NCI-H460 (cell line): Measurements from ENCODE around the gene RMND5B. TPM values are rescaled to one million over a fixed set of nuclear protein-coding genes. Genes with fewer than 3 reads are reported as not detected.
"Not testable (repeated sequence)": the region's sequence is repeated elsewhere in the genome, so short reads cannot be mapped to it uniquely, and the experiment has no call there.

Experiments
- DNase-seq: peaks from one replicate; pipeline ENCODE4 v3.0.0-alpha.2; 2016; ENCODE audit warnings: low read depth; ENCODE audit errors: extremely low read depth
- polyA plus RNA-seq: library from polyadenylated mRNA; depleted of rRNA; stranded (reverse); fragments of >200 nt; gene quantifications from 2 replicates; pipeline ENCODE4 v1.2.3, GENCODE V29; 2014; cell fraction: nucleus; rRNA removed
- total RNA-seq: library from RNA; depleted of rRNA; stranded (reverse); fragments of >200 nt; shearing (Covaris generic); gene quantifications from 2 replicates; pipeline ENCODE4 v1.2.3, GENCODE V29; 2014; rRNA removed

RMND5B gene, protein sequence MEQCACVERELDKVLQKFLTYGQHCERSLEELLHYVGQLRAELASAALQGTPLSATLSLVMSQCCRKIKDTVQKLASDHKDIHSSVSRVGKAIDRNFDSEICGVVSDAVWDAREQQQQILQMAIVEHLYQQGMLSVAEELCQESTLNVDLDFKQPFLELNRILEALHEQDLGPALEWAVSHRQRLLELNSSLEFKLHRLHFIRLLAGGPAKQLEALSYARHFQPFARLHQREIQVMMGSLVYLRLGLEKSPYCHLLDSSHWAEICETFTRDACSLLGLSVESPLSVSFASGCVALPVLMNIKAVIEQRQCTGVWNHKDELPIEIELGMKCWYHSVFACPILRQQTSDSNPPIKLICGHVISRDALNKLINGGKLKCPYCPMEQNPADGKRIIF
- total RNA-seq: 24.1 and 25.2 TPM in 2 replicates
- 64.2 and 118 TPM in 2 replicates for polyA plus RNA-seq

DNA sequence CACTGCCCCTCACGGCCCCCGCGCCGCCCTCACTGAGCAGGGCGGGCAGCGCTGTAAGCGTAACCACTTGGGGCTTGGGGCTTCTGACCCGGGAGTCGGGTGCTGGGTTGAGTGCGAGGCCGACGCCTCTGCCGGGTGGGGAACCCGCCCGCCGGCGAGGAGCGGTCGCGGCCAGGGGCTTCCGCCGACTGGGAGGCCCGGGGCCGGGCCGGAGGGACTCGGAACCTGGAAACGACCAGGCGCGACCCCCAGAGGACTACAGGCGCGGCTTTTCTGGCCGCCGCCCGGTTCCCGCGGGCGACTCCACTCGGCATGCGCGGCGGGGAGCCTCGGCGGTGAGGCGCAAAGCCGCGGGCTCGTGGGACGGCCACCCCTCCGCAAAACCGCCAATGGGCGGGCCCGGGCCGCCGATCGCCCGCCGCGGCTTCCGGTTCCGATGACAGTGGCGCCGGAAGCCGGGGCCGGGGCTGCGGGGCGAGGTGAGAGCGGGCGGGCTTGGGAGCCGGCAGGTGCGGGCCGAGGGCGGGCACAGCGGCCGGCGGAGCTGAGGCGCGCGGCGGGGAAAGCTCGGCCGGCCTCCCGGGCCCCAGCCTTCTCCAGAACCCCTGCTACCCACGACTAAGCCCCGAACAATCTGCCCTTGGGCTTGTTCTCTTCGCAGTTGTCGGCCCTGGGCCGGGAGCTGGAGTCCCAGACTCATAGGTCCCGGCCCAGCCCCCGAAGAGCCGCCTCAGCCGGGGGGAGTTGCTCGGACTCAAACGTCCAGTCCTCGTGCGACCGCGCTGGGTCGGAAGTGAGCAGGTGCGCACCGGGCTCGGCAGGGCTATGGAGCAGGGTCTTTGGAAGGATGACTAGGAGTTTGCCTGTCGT lies at the start of gene RMND5B:
TSS of gene RMND5B (plus strand) at position 439 of the 870 bp plus-strand sequence. CDS start 7,106 bp downstream, outside the sequence.
- DNase-seq: peak; percentile 76

DNA sequence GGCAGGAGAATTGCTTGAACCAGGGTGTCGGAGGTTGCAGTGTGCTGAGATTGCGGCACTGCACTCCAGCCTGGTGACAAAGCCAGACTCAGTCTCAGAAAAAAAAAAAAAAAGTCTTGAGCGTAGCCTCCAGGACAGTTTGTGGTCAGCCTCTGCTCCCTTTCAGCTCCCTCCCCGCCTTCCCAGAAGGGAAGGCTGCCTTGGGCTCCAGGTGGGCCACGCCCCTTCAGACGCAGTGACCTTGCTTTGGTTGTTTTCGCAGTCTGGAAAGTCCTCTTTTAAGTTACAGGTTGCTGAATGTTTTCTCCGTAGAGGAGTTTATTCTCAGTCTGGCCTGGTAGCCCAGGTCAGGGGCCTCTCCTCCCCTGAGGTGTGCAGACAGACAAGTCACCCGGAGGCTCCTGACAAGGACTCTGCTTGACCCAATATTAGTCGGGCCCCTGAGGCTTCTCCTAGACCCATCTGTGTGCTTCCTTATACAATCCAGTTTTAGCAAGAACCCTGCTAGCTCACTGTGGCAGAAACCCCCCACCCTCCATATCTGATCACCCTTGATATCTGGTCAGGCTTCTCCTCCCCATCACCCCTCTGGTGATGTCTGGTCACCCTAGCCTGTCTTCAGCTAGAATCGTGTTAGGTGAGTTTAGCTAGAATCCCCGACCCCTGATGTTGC lies 49.1 kb upstream of the RMND5B start:
- DNase-seq: no peak

DNA sequence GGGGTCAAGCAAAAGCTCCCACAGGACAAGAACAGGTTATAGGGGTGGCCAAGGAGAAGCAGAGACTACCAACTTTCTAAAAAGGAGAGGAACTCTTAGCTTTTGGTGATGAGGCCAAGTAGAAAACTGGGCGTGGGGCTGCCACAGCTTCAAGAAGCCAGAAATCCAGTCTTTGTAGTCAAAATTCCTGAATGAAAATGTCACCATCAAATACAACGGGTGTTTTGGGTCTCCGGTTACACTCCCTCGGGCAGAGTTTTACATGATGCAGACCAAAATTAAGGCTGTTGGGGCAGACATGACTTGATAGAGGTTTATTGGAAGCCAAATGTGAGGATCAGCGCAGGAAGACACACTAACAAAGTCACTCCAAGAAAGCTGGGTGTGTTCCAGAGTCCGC lies 46.9 kb upstream of the RMND5B start:
- DNase-seq: no peak

DNA sequence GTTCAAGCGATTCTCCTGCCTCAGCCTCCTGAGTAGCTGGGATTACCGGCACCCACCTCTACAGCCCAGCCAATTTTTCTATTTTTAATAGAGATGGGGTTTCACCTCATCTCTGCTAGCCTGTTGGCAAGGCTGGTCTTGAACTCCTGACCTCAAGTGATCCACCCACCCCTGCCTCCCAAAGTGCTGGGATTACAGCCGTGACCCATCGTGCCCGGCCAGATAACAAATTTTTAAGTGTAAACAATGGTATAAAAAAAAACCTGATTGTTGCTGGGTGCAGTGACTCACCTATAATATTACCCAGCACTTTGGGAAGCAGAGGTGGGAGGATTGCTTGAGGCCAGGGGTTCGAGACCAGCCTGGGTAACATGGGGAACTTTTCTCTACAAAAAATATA lies 45.5 kb upstream of the RMND5B start:
- DNase-seq: no peak

DNA sequence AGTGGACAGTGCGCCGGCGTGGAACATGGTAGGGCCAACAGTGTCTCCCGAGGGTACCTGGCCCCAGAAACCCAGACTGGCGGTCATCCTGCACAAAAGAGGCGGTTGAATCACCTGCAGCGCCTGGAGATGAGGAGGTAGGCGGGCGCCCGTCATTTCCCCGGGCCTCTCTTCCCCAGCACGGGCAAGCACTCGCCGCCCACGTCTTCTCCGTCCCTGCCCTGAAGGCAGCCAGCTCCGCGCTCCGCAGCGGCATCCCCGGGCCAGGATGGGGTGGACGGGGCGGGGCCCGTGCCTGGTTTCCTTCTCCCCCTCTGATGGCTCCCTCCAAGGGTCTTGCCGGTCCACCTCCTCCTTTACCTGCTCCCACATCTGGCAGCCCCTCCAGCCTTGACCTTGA lies 44.5 kb upstream of the RMND5B start:
- DNase-seq: no peak

DNA sequence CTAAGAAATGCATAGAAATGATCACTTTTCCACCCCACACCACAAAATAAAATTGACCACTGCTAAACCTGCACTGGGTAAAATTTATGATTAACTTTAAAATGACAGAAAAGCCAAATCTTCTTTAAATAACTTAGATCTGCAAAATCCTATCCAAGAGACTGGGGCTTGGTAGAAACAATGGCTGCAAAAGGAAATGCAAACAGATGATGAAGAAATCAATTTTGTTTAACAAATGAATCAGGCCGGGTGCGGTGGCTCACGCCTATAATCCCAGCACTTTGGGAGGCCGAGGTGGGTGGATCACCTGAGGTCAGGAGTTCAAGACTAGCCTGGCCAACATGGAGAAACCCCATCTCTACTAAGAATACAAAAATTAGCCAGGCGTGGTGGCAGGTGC lies 43.6 kb upstream of the RMND5B start:
- not testable (repeated sequence) for DNase-seq

DNA sequence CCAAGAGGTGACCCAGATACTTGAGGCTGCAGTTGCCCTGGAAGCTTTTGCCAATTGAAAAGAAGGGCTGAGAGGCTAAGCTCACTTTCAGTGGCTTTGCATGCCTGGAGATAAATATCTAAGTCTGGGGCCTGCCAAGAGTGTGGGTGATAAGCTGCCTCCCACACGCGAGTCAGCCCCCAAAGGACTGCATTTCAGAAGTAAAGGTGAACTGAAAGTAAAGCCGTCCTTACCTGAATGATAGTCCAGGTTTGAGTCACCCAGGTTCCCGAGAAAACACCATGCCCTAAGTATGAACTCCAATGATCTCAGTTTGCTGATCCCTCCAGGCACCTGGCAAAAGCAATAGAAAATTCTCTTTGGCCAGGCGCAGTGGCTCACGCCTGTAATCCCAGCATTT lies 40.0 kb upstream of the RMND5B start:
- DNase-seq: no peak

DNA sequence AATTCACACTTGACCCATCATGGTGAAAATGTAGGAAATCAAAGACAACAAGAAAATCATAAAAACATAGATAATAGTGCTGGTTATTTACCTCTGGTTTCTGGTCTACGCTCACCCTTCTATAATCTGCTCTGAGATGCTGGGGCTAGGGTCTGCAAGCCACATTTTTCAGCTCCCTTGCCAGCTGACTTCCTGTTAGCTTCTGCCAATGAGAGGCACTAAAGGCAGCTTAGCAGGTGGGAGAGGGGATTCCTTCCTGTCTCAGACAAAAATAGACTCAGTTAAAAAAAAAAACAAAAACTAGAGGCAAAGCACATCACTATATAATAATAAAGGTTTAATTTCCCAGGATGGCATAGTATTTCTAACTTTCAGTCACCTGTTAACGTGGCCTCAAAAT lies 37.7 kb upstream of the RMND5B start:
- no peak for DNase-seq

DNA sequence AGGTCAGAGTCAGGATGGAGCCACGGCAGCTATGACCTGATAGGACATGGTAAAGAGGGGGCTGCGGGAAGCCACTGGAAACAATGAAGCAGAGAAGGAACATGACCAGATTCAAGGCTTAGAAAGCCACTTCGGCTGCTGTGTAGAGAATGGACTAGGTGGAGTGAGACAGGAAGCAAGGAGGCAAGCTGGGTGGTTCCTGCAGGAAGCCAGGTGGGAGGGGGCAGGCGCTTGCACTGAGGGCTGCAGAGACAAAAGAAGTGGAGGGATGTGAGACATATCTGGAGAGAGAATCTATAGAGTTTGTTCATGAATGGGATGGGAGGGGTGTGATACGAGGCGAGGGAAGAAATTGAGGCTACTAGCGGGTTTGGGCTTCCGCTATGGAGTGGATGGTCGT lies 36.5 kb upstream of the RMND5B start:
- no peak for DNase-seq

DNA sequence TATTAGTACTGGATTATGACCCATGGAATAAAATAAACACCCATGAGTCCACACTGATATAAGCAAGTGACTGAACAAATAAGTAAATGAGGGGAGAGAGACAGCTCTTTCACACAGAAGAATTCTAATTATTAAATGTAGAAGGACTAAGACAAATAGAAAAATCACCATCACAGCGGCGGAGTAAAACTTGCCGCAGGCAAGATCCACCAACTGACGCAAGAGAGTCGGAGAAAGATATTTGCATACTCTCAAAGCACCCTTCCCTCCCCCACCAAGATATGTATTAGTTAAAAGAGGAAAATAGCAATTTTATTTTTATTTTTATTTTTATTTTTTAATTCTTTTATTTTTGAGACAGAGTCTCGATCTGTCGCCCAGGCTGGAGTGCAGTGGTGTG lies 32.1 kb upstream of the RMND5B start:
- no peak for DNase-seq

DNA sequence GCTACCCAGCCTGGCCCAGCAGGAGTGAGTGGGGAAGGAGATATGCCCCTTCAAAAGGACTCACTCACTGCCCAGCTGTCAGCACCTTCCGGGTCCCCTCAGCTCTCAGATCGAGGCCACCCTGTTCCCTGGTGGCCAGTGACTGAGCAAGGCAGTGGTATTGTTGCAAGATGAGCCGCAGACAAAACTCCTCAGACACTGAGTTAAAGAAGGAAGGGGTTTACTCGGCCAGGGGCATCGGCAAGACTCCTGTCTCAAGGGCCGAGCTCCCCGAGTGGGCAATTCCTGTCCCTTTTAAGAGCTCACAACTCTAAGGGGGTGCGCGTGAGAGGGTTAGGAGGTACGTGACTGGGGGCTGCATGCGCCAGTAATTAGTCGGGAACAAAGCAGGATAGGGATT lies 27.2 kb upstream of the RMND5B start:
- no peak for DNase-seq

DNA sequence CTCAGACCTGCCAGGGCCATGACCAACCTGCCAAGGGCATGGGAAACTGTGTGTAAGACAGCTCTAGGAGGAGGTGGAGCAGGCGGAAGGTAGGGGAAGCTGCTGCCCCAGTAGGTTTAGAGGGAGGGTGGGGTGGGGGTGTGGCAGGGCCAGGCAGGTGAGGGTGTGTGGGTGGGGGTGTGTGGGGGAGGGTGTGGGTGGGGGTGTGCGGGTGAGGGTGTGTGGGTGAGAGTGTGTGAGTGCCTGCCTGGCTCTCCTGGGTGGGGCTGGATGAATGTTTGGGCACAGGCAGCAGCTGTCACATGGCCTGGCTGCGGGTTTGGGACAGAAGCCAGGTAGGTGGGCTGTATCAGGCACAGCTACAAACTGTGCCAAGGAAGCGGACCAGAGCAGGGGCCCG lies 26.3 kb upstream of the RMND5B start:
- no peak for DNase-seq

DNA sequence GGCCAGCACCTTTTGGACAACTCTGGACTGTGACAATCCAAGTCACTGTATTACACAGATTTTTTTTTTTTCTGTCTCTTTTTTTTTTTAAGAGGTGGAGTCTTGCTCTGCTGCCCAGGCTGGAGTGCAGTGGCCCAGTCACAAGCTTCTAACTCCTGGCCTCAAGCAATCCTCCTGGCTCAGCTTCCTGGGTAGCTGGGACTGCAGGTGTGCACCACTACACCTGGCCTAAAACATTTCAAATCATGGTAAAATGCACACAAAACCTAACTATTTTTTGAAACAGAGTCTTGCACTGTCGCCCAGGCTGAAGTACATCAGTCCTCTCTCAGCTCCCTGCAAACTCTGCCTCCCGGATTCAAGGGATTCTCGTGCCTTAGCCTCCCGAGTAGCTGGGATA lies 24.7 kb upstream of the RMND5B start:
- no peak for DNase-seq

DNA sequence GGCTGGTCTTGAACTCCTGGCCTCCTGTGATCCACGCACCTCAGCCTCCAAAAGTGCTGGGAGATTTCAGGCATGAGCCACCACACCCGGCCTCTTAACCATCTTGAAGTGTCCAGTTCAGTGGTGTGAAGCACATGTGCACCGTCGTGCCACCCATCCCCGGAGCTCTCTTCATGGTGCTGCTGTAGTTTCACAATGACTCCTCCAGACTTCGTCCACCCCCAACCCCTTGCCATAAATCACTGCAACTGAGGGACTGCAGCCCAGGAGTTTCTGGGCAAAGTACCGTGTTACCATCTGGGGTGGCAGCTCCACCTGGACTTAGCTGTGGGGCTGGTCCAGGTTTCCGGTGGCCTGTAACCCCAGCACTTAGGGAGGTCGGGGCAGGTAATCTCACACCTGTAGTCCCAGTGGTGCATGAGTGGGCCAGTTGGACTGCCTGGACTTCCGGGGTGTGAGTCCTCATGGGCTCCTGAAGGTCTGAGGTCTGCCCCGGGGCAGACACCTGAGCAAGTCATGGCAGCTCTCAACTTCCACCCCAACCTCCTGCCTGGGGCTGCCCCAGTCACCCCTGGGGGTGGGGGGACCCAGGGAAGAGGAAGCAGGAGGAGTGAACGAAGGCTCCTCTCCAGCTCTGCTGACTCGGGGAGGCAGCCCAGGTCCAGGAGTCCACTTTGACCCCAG lies 24.1 kb upstream of the RMND5B start:
- no peak for DNase-seq

DNA sequence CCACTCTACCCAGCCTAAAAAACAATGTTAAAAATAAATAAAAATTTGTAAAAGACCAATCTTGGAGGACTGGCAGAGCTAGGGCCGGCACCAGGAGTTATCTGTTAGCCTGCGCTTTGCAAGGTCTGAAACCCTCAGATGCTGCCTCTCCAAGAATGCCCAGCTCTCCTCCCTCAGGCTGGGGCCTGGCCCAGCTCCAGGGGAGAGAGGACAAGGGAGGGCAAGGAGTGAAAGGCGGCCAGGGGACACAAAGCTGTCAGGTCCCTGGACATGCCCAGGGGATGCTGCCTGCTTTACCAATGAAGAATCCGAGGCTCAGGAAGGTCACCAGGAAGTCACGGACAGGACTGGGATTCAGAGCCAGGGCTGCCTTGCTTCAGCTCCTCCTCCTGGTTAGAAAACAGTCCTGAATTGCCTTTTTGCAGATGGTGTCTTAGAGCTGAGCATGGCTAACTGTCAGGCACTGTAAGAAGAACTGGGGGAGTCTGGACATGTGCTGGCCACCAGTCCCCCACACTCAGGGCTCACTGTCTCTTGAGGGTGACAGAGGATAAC lies 23.0 kb upstream of the RMND5B start:
- no peak for DNase-seq

DNA sequence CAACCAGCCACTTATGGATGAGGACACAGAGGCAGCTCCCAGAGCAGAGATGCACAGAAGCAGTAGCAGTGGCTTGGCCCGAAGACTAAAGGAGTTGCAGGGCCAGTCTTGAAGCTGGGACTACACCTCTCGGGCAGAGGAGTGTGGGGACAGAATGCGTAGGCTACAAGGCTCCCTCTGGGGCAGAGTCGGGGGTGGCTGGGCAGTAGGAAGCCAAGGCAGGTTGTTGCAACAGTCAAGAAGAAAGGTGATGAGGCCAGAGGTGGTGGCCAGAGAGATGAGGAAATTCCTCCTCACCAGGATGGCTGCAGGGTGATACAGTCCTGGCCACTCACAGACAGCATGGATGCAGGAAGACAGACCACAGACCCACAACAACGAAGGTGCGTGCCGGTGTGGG lies 22.4 kb upstream of the RMND5B start:
- DNase-seq: no peak

DNA sequence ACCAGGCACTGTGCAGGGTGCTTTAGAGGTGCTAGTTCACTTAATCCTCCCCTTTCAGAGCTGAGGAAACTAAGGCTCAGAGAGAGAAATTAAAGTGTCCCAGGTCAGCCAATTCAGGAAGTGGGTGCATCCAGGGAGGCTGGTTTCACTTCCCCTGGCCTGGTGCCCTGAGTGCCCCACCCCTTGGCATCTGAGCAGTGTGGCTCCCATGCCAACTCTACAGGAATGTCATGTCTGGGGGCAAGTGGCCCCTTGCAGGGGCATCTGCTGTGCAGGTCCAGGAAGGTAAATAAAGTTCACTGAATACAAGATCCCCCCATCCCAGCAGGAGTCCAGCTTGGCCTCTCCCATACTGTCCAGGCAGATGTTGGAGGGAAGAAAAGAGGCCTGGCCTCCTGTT lies 21.8 kb upstream of the RMND5B start:
- DNase-seq: no peak

DNA sequence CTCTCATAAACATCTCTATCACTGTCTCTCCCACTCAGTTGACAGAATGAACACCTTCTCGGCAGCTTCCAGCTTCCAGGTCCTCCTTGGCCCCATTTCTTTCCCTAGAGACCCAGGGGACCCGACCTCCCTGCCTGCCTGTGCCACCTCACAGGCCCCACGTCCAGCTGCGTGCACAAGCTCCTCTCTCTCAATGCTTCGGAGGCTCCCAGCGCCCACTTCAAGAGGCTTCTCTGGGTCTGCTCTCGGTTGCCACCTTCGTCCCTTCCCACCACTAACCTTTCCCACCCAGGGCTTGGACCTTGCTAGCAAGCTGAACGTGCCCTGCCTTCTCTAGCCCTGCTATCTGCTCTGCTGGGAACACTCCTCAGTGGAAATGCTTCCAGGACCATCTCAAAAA lies 20.3 kb upstream of the RMND5B start:
- DNase-seq: no peak

DNA sequence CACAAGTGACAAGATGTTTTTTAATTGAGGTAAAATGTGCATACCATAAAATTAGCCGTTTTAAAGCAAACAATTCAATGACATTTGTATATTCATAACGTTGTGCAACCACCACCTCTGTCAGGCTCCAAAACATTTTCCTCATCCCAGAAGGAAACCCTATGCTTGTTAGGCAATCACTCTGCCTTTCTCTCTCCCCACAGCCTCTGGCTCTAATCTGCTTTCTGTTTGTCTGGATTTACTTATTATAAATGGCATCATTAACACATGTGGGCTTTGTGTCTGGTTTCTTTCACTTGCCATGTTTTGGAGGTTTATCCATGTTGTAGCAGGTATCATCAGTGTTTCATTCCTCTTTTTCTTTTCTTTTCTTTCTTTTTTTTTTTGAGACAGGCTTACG lies 18.9 kb upstream of the RMND5B start:
- DNase-seq: no peak

DNA sequence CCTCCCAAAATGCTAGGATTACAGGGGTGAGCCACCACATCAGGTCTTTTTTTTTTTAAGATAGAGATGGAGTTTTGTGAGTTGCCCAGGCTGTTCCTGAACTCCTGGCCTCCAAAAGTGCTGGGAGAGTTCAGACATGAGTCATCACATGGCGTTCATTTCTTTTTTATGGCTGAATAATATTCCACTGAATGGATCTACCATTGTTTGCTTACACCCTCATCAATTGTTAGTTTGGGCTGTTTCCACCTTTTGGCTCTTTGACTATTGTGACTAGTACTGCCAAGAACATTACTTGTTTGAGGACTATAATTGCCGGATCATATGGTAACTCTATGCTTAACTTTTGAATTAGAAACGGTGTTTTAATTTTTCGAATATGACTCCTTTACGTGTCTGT lies 18.3 kb upstream of the RMND5B start:
- no peak for DNase-seq
